GM18502 (cell line): ENCODE results near the gene KCND2.

Source experiments
- ATAC-seq: cut with Tn5 transposase; IDR thresholded peaks from one replicate; pipeline ENCODE4 v1.9.1; 2021; ENCODE audit warnings: mild to moderate bottlenecking; ENCODE audit not compliant: unreplicated experiment, poor library complexity

KCND2 gene

DNA sequence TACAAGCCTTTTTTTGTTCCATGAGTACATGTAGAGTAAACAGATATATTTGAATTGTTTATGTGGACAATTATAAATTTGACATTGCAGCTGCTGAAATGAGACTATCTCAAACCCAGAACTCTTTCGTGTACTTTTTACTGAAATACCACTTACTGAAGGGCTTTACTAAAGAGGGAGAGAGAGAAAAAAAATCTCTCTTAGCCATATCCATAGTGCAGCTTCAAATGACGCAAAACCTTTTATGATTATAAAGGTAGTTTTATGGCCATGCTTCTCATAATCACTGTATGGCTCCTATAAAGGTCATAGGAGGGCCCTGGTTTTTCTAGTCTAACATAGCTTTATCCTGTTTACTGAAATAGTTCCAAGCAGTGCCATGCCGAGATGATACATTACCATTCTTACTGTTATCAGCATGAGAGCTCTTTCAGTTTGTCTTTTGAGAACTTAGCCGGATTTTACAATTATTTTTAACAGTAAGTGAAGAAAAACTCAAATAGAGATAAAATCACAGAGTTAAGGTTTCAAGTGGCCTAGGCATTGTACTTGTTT lies 35.1 kb downstream of the KCND2 start:
- no peak for ATAC-seq

DNA sequence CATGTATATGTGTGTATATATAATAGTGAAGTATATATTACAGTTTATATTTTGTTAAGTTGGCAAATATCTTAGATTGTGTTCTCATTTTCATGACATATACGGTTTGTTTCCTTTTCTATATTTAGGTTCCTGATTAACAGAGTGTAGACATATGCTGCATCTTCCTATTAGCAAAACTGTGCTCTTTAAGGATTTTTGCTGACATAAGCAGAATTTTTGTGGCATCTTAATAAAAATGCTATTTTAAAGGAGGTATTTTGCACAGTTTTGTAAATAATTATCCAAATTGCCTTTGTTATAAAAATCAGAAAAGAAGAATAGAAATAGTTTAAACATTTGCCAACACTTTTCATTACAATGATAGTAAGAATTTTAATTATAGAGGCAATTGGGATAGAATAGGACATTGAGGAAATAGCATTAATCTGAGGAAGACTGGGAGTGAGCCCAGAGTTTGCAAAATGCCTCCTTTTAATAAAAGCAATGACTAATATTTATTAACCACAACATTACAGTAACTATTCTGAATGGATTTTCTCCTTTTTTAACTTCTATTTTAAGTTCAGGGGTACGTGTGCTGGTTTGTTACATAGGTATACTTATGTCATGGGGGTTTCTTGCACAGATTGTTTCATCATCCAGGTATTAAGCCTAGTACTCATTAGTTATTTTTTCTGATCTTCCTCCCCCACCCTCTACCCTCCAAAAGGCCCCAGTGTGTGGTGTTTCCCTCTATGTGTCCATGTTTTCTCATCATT lies 38.2 kb downstream of the KCND2 start:
- ATAC-seq: no peak

DNA sequence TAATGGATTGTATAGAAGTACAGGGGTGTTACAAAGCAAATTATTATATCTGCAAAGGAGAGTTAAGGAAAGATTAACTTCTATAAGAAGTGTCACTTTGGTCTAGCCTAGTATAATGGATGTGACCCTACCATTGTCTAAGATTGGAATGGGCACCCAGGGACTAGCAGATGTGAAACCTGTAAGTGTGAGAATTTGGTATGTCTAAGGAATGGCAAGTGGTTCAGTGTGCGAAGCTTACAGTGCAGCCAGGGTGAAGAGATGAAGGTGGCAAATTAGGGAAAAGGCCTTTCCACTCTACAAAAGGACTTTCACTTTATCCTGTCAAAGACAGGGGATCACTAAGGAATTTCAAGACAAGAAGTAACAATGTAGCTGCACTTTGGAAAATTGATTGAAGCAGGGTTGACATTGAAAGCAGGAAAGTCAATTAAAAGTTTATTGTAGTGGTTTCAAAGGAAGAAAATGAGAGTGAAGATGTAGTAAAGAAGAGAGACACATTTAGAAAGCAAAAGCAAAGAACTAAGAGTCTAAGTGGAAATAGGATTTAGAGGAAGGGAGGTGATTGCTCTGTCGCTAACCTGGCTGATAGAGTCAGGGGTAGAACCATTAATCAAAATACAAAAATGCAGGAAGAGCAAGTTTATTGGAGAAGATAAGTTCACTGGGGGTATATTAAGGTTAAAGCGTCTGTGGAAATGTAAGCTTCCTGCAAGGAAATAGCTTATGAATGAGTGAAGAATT lies 47.4 kb downstream of the KCND2 start:
- ATAC-seq: no peak

DNA sequence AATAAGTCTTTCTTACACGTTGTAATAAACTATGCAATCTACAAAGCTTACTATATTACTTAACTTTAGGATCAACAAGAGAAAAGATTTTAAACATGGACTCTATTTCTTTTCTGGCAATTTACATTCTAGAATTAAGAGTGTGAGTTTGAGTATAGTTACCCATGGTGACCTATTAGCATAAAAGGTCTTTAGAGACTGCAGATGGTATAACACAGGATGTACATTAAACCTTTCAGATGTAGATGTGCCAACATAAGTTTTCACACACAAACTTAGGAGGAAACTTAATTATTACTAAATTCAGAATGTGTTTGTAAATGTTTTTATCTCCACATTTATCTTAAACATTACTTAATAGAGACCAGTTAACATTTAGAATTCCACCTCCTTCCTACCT lies 54.1 kb downstream of the KCND2 start:
- no peak for ATAC-seq

DNA sequence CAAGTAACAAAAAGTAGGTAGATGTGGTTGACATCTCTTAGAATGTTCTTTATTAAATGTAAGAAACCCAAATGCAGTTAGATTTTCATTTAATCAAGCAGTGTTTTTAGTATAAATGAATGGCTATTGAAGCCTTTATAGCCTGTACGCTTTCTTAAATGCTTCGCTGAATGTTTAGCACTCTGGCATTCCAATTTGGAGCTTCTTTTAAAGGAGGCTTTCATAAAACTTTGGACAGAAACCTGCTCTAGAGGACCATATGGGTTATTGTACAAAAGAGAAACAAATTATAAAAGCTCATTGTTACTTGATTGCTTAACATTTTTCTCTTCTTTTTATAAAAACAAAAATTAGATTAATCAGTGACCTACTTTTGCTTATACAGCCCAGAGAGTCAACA lies 59.5 kb downstream of the KCND2 start:
- ATAC-seq: no peak

DNA sequence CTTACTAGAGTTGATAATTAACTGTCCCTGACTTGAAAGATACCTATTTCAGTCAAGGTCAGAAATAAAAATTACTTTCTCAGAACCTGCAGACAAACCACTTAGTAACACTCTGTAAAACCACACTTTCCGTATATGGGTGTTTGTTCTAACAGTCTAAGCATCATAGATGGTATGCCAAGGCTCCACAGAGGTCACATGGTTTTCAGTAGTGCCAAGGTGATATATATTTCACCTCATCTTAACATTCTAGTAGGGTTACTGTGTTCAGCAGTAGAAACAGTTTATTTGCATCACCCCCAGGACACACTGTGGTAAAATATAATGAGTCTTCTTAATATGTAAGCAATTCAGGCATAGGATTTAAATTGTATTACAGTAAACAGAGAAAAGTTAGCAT lies 61.5 kb downstream of the KCND2 start:
- ATAC-seq: peak; percentile 84

DNA sequence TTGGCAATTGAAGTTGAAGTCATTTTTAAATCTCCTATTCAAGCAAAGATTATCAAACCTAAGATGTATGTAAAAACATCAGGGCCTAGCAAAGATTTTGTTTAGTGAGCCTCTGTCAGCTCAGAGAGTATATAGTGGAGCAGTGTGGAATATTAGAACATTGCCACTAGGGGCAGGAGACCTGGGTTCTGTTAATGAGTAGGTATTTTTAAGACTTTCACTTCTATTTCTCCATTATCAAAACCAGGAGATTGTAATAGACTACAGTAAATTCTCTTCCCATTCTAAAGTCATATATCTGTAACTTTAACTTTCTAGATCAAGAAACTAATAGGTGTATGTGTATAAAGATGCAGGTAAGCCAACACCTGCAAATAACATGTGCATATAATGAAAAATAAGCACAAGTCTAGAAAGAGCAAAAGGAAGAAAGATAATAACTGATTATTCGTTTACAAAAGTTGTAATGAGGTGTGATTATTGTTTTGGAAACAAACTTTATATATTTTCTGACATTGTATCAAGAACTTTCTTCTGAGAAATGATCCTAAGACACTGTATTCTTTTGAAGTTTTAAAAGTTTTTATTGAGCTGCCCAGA lies 64.4 kb downstream of the KCND2 start:
- ATAC-seq: peak; percentile 80

DNA sequence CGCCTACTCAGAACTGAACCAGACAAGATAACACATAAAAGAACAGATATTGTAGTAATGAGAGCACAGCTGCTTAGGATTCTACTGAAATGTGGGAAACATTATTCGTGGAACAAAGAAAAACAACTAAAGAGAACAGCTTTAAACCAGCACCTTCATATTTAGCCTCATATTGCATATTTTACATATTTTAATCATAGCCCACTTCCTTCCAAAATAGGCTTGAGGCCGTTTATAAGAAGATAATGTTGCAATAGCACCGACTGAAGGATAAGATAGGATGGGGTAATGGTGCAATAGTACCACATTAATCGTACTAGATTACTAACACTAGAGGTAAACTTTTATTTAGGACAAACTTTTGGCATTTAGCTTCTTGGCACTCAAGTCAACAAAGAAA lies 71.3 kb downstream of the KCND2 start:
- no peak for ATAC-seq

DNA sequence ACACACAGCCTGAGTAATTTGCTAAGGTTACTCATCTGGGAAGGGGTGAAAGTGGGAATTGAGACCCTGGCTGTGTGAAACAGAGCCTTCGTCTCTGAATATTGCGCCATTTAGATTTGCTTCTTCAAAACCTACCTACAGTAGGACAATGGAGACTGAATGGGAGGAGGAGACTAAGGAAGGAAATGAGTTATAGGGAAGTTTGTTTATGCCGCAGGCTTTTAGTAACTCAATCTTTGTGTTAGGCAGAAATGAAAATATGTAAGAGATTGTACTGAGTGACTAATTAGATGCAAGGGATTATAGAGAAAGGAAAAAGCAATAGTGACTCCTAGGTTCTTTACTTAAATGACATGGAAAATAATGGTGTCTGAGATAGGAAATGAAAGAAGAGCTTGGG lies 80.2 kb downstream of the KCND2 start:
- no peak for ATAC-seq

DNA sequence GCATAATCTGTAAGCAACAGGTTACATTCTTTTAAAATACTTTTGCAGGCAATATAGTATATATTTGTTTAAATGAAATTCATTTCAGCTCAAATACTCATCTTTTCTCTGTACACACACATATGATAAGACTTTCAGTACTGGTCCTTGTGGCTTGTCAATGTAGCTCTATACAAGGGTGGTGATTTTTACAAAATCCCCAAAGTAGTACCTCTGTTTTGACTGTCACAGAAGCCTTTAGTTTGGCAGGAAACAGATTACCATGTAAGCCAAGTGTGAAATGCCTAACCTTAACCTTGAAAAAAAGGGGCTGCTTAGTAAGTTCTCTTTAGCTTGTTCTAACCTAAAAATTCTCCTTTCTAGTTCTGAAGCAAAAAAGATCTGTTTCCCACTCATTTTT lies 87.9 kb downstream of the KCND2 start:
- ATAC-seq: peak; percentile 95

DNA sequence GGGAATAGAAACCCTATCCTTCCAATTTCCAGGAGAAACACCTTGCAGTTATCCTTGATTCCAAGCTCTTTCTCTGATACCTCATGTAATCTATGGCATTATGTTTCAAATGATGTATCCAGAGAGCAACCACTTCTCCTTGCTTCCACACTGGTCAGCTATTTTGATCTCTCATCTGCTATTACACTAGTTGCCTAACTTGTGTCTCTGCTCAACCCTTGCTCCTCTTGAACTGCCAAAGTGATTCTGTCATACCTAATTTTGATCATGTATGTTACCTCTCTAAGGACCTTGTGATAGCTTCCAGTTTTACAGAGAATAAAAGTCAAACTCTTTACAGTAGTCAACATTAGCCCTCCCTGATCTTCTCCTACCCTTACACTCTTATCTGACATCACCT lies 90.4 kb downstream of the KCND2 start:
- ATAC-seq: no peak

DNA sequence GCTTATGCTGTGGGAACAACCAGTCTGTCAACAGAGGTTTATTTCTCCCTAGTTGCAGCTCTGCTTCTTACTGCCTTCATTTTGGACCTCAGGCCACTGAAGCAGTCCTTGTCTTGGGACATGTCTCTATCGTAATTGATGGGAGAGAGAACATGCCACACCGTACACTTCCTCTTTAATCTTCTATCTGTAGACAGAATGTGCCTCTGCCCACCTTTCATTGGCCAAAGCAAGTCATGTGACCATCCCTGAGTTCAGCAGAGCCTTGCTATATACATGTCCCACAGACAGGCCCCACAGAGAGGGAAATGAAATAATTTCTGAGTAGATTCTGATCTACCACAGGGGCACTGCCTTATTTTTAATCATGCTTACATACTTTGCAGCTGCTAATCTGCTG lies 98.0 kb downstream of the KCND2 start:
- no peak for ATAC-seq

DNA sequence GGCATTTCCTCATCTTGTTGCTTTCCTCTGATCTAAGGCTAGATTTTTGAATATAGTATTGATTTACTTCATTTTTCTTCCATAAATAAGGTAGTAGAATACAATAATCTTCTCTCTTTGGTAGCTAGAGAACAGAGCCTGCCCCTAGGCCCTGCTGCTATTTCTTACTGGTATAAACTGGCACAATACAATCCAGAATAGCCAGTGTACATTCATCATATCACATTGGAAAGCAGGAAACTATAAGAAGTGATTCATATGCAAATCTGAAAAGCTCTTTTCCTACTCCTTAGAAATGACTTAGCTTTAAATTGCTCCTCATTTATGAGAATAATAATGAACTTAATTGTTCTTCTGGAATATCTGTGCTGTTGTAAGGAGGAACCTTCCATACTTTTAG lies 100.2 kb downstream of the KCND2 start:
- no peak for ATAC-seq

DNA sequence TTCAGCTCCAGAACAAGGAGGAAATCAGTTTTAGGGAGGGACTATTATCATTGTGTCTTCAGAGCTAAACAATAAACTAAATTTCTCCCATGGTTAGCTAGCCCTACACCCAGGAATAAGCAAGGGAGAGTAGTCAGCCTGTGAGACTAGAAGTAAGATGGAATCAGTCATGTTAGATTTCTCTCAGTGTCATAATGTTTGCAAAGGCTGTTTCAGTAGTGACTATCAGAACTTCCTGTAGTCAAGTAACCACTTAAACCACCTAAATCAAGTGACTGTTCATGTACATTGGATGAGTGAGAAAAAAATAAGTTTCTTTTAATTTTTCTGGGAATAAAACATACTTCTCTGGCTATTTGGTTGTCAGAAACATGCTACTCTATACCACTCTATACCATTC lies 121.6 kb downstream of the KCND2 start:
- ATAC-seq: peak; percentile 77

DNA sequence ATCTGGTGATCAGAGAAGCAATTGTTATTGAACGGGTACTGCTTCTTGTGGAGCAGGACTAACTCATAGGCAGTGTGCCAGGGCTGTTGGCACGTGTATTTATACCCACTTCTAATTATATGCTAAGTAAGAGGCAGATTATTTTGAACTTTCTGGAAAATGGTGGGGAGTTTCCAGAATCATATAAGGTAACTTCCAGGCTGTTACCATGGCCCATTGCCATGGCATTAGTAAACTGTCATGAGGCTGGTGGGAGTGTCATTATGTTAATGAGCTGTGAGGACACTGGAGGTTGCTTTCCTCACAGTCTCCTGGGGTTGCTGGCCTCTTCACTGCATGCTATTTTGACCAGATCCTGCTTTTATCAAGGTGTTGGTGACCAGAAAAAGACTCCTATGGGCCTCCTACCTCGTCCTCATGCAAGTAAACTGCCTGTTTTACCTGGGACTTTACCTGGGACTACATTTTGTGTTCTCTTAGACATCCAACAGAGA lies 122.6 kb downstream of the KCND2 start:
- peak; percentile 76 for ATAC-seq

DNA sequence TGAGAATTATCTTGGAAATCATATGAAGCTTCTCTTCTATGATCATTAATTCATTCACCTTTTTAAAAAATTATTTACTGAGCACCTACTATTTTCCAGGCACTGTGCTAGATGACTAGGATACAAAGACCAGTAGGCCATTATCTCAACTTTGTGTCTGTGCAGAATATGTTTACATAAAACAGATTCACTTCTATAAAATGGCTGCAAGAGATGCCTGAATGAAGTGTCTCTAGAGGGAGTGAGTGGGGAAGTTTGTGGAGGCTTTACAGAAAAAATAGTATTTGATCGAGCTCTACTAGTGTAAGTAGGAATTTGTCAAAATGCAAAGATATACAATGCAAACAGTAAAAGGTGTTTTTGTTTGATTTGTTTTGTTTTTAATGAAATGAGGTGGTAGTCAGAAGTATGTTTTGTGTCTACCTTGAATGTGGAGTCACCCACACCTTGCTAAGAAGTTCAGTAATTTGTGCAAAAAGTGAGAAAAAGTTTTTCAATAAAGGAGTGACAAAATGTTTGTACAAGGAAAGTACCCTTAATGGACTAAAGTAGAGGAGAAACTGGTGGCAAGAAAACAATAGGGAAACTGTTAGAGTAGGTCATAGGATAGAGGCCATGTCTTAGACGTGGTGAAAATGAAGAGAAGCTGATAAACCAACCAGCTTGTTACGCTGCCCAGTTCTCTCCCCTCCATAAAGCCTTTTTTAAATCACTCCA lies 125.5 kb downstream of the KCND2 start:
- ATAC-seq: no peak

DNA sequence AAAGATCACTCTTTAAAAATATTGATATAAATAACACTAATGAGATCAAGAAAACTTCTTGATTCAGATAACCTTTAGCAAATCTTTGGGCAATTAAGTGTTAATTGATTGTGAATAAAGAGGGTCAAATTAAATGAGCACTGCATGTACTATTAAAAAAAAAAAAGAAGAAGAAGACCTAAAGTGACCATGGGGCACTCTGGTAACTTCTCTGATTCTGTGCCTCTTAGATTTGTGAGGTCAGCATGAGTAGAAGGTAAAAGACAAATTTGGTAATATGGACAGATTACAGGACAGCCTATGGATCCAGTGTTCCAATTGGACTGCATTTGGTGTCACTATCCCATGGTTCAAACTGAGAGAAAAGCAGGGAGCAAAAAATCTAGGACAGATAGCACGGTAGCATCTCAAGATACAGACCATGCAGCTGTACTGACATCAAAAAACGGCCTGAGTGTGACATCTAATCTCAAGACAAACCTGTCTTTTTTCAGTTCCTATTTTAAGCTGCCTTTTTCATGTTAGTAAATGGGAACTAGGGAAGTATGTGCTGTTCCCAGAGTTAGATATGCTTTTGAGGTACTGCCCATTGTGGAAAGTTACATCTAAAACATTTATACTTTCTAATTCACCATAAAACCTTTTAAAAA lies 128.0 kb downstream of the KCND2 start:
- peak; percentile 44 for ATAC-seq

DNA sequence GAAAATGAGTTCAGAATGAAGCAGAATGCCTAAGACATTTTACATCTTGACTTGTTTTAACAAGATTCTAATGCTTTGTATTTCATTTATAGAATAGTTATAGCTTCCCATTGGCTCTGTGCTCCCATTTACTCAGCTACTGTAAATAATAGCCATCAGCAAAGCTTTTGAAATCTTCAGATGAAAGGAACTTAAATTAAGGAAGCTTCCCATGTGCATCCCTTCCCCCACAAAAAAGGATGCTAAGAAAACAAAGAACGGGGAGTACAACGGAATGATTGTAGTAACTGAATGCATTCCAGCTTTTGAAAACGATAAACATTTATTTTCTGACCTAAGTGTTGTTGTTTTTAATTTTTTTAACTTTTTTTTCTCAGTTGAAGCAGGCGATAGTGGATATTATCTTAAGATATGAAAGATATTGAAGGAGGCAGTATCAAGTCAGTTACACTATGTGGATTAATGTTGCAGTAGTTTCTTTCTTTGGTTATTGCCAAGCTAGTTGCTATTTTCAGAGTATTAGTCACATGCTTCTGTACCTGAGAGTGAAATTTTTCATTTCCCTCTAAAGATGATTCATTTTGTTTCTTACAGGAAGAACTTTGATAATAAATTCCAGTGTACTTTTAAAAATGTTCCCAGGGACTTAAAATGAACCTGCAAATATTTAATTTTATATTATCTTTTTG lies 129.2 kb downstream of the KCND2 start:
- peak; percentile 66 for ATAC-seq

DNA sequence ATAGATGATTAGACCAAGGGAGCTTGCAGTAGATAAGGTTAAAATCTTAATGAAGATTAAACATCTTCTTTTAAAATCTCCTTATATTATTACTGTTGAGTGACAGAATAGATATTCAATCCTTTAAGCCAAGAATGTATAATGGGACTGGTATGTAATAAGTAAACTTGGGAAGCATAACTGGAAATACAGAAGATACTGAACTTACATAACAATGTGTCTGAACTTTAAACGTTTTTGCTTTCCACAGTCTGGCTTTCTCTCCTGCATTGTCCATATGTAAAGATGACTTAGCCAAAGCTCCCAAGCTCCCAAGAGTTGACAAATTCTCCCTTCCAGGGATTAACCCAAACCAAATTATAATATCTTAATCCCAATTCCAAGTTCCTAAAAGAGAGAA lies 129.8 kb downstream of the KCND2 start:
- no peak for ATAC-seq
